Tibial nerve (tissue), 4 donors: ENCODE data around the gene DNTT. TPM values are rescaled to one million over a fixed set of nuclear protein-coding genes. Genes with fewer than 3 reads are reported as not detected.

Source experiments
- DNase-seq, 2 donors: peaks; one replicate each; pipeline ENCODE4 v3.0.0-alpha.2; 2019; ENCODE audit warnings: low spot score in 2 of 2
- H3K27ac ChIP-seq, 4 donors: fragments of 200-600 bp; sonication (generic) in 3 of 4; one replicate each; pipeline ENCODE4 v1.5.1; 2017 to 2019; ENCODE audit warnings: mild to moderate bottlenecking in 1 of 4
- H3K27me3 ChIP-seq, 2 donors: fragments of 200-600 bp; sonication (generic) in 1 of 2; one replicate each; pipeline versions ENCODE4 v1.5.1 to v1.6.0; 2017 to 2019
- H3K36me3 ChIP-seq, 3 donors: fragments of 200-600 bp; sonication (generic); one replicate each; pipeline ENCODE4 v1.5.1; 2018 to 2019
- H3K4me1 ChIP-seq, 4 donors: fragments of 200-600 bp; sonication (generic) in 3 of 4; one replicate each; pipeline ENCODE4 v1.5.1; 2017 to 2019
- H3K4me3 ChIP-seq, 4 donors: fragments of 200-600 bp; sonication (generic) in 3 of 4; one replicate each; pipeline ENCODE4 v1.5.1; 2017 to 2019; ENCODE audit warnings: mild to moderate bottlenecking in 1 of 4, moderate library complexity in 1 of 4
- H3K9me3 ChIP-seq, 4 donors: fragments of 200-600 bp; sonication (generic) in 3 of 4; one replicate each; pipeline ENCODE4 v1.5.1; 2017 to 2019
- CTCF ChIP-seq, 5 experiments: fragments of 200-600 bp in 3 of 5; fragments of 450-650 bp in 2 of 5; sonication (generic) in 3 of 5; IDR thresholded peaks; one replicate each; pipeline ENCODE4 v1.5.1; 2016 to 2019; ENCODE audit warnings: antibody characterized with exemption in 5 of 5, mild to moderate bottlenecking in 3 of 5, moderate library complexity in 2 of 5
- EP300 ChIP-seq, 2 donors: sonication (generic); formaldehyde crosslinking; IDR thresholded peaks; one replicate each; pipeline ENCODE4 v1.6.1; 2017; ENCODE audit warnings: antibody characterized with exemption in 2 of 2, mild to moderate bottlenecking in 1 of 2
- POLR2A ChIP-seq, 2 donors: fragments of 450-650 bp; IDR thresholded peaks; one replicate each; pipeline ENCODE4 v1.6.1; 2017; ENCODE audit warnings: antibody characterized with exemption in 2 of 2, mild to moderate bottlenecking in 2 of 2, moderate library complexity in 2 of 2
- WGBS, 2 donors: methylation state at CpG; one replicate each; pipeline ENCODE4 v1.1.5; 2018; 5-methylcytosine and 5-hydroxymethylcytosine counted together
- total RNA-seq, 4 donors: library from RNA; depleted of rRNA; stranded (reverse); fragments of >200 nt; gene quantifications; one replicate each; pipeline ENCODE4 v1.1.0, GENCODE V29; 2016

Gene DNTT
- total RNA-seq, 4 donors from 2014 or later: not detected

GRCh38 chr10:96288151-96288621 lies 16.0 kb upstream of the DNTT start:
- H3K9me3 ChIP-seq: no peaks in the 10 kb centered on the region
- no peak for TF ChIP-seq CTCF (IDR thresholded peaks at IDR 0.05)
- TF ChIP-seq EP300 (IDR thresholded peaks at IDR 0.05): no peak
- TF ChIP-seq POLR2A (IDR thresholded peaks at IDR 0.05): no peak
- 40 to 42% methylated on average over 5 of the region's 5 CpGs for WGBS, 2 donors
- H3K27ac ChIP-seq: peak overlapping the region in 1 of 4 donors; percentile 38
- no peak overlapping the region for H3K4me3 ChIP-seq
- no peaks in the 10 kb centered on the region for H3K36me3 ChIP-seq
- H3K4me1 ChIP-seq: peaks cover 0 to 5% (median 0%) of the 10 kb centered on the region in 4 donors
- H3K27me3 ChIP-seq: no peaks in the 10 kb centered on the region
- no peak for DNase-seq

GRCh38 chr10:96289218-96289910 lies 14.9 kb upstream of the DNTT start:
- Histone ChIP-seq H3K4me3 (no peak overlapping the region), H3K4me1 (peaks cover 0 to 5% (median 0%) of the 10 kb centered on the region in 4 donors), H3K27ac (no peak overlapping the region), H3K27me3 (no peaks in the 10 kb centered on the region), H3K9me3 (no peaks in the 10 kb centered on the region), H3K36me3 (no peaks in the 10 kb centered on the region)
- WGBS, 2 donors: 90 to 94% methylated on average over 9 of the region's 9 CpGs
- TF ChIP-seq CTCF (IDR thresholded peaks at IDR 0.05) (no peak), POLR2A (IDR thresholded peaks at IDR 0.05) (no peak), EP300 (IDR thresholded peaks at IDR 0.05) (no peak)
- DNase-seq: no peak

GRCh38 chr10:96290368-96291133 lies 13.7 kb upstream of the DNTT start:
- peaks cover 0 to 5% (median 0%) of the 10 kb centered on the region in 4 donors for H3K4me1 ChIP-seq
- H3K36me3 ChIP-seq: no peaks in the 10 kb centered on the region
- H3K27ac ChIP-seq: no peak overlapping the region
- no peaks in the 10 kb centered on the region for H3K9me3 ChIP-seq
- no peaks in the 10 kb centered on the region for H3K27me3 ChIP-seq
- TF ChIP-seq EP300 (IDR thresholded peaks at IDR 0.05) (no peak), CTCF (IDR thresholded peaks at IDR 0.05) (no peak), POLR2A (IDR thresholded peaks at IDR 0.05) (no peak)
- DNase-seq: no peak
- WGBS, 2 donors: 75 to 78% methylated on average over 4 of the region's 4 CpGs
- no peak overlapping the region for H3K4me3 ChIP-seq

GRCh38 chr10:96292971-96293920 lies 11.0 kb upstream of the DNTT start:
- no peaks in the 10 kb centered on the region for H3K4me1 ChIP-seq
- H3K4me3 ChIP-seq: no peak overlapping the region
- no peak for DNase-seq
- H3K36me3 ChIP-seq: no peaks in the 10 kb centered on the region
- no peak overlapping the region for H3K27ac ChIP-seq
- H3K27me3 ChIP-seq: no peaks in the 10 kb centered on the region
- TF ChIP-seq POLR2A (IDR thresholded peaks at IDR 0.05): no peak
- TF ChIP-seq EP300 (IDR thresholded peaks at IDR 0.05): no peak
- peak; percentile 23 to 48 (median 44) for TF ChIP-seq CTCF (IDR thresholded peaks at IDR 0.05)
- WGBS, 2 donors: 45 to 55% methylated on average over 7 of the region's 7 CpGs
- no peaks in the 10 kb centered on the region for H3K9me3 ChIP-seq
